HG03432 (cell line): Measurements from ENCODE around the gene MYH6.

ENCODE experiments used
- ATAC-seq: cut with Tn5 transposase; IDR thresholded peaks from one replicate; pipeline ENCODE4 v1.9.1; 2021; ENCODE audit warnings: mild to moderate bottlenecking, moderate library complexity; ENCODE audit not compliant: unreplicated experiment

Gene MYH6

GRCh38 chr14:23339506-23340268 lies 68.4 kb downstream of the MYH6 start:
- ATAC-seq, result no peak

GRCh38 chr14:23335623-23336022 lies 72.5 kb downstream of the MYH6 start:
- ATAC-seq, result no peak
